GM23338 (cell line): Measurements from ENCODE around the gene CYB5R3. TPM values are rescaled to one million over a fixed set of nuclear protein-coding genes. Genes with fewer than 3 reads are reported as not detected.

Experiments
- ATAC-seq: fragments of 200-7000 bp; cut with Tn5 transposase; 3 replicates; pipeline ENCODE4 v1.9.1; 2020
- DNase-seq: peaks from one replicate; pipeline ENCODE4 v3.0.0-alpha.2; 2015; ENCODE audit warnings: low spot score
- H2AFZ ChIP-seq: fragments of 200-600 bp; sonication (generic); 2 replicates; pipeline ENCODE4 v1.8.0; 2016; ENCODE audit warnings: antibody characterized with exemption, mild to moderate bottlenecking, moderate library complexity
- H3F3A ChIP-seq: fragments of 200-600 bp; sonication (generic); replicated peaks from 2 replicates; pipeline ENCODE4 v1.8.0; 2017; ENCODE audit warnings: antibody characterized with exemption, mixed run types, low read depth
- H3K27ac ChIP-seq: fragments of 200-600 bp; sonication (generic); 2 replicates; pipeline ENCODE4 v1.6.1; 2016; ENCODE audit warnings: low read depth
- H3K27me3 ChIP-seq: fragments of 200-600 bp; sonication (generic); 2 replicates; pipeline ENCODE4 v1.8.0; 2016; ENCODE audit warnings: mild to moderate bottlenecking, mixed run types, moderate library complexity; ENCODE audit not compliant: insufficient read depth
- H3K36me3 ChIP-seq: fragments of 200-600 bp; sonication (generic); 2 replicates; pipeline ENCODE4 v1.8.0; 2016; ENCODE audit warnings: mild to moderate bottlenecking; ENCODE audit not compliant: insufficient read depth
- H3K4me1 ChIP-seq: fragments of 200-600 bp; sonication (generic); 2 replicates; pipeline ENCODE4 v1.8.0; 2016; ENCODE audit warnings: mild to moderate bottlenecking, moderate library complexity; ENCODE audit not compliant: insufficient read depth
- H3K4me2 ChIP-seq: fragments of 200-600 bp; sonication (generic); 2 replicates; pipeline ENCODE4 v1.7.1; 2017; ENCODE audit warnings: mixed run types
- H3K4me3 ChIP-seq: fragments of 200-600 bp; sonication (generic); 2 replicates; pipeline ENCODE4 v1.6.1; 2016; ENCODE audit warnings: mixed run types
- H3K79me2 ChIP-seq: fragments of 200-600 bp; sonication (generic); replicated peaks from 2 replicates; pipeline ENCODE4 v1.8.0; 2017; ENCODE audit warnings: mild to moderate bottlenecking; ENCODE audit not compliant: insufficient read depth
- H3K9me2 ChIP-seq: fragments of 200-600 bp; sonication (generic); 2 replicates; pipeline ENCODE4 v1.8.0; 2017; ENCODE audit not compliant: insufficient read depth
- H4K20me1 ChIP-seq: fragments of 200-600 bp; sonication (generic); replicated peaks from 2 replicates; pipeline ENCODE4 v1.8.0; 2017; ENCODE audit warnings: mild to moderate bottlenecking; ENCODE audit not compliant: insufficient read depth
- H3K27ac Mint-ChIP-seq: 2 replicates; pipeline ENCODE4 v1.8.0; 2020; ENCODE audit warnings: inconsistent platforms, mild to moderate bottlenecking, moderate library complexity, mixed read lengths
- H3K27me3 Mint-ChIP-seq: 3 replicates; pipeline ENCODE4 v1.8.0; 2022; ENCODE audit warnings: low read depth, mild to moderate bottlenecking, moderate library complexity, mixed read lengths, inconsistent platforms; ENCODE audit not compliant: insufficient read depth, poor library complexity
- H3K36me3 Mint-ChIP-seq: 3 replicates; pipeline ENCODE4 v1.8.0; 2021; ENCODE audit warnings: low read depth, mild to moderate bottlenecking, inconsistent platforms, moderate library complexity, mixed read lengths
- H3K4me1 Mint-ChIP-seq: 3 replicates; pipeline ENCODE4 v1.8.0; 2020; ENCODE audit warnings: mild to moderate bottlenecking, inconsistent platforms, mixed read lengths
- H3K4me3 Mint-ChIP-seq: 3 replicates; pipeline ENCODE4 v1.8.0; 2021; ENCODE audit warnings: moderate library complexity, mild to moderate bottlenecking, inconsistent platforms, mixed read lengths
- H3K9me3 Mint-ChIP-seq: 3 replicates; pipeline ENCODE4 v1.8.0; 2020; ENCODE audit warnings: moderate library complexity, mild to moderate bottlenecking, inconsistent platforms, mixed read lengths
- CREB1 ChIP-seq: fragments of 250-450 bp; sonication (Bioruptor Pico); IDR thresholded peaks from 2 replicates; pipeline ENCODE4 v1.5.0; 2020; ENCODE audit warnings: low read depth, mild to moderate bottlenecking, moderate library complexity
- EZH2 ChIP-seq: fragments of 200-600 bp; sonication (generic); IDR thresholded peaks from one replicate; pipeline ENCODE4 v1.8.0; 2017; ENCODE audit warnings: antibody characterized with exemption, mild to moderate bottlenecking, low read depth; ENCODE audit not compliant: unreplicated experiment
- EZH2phosphoT487 ChIP-seq: fragments of 200-600 bp; sonication (generic); IDR thresholded peaks from one replicate; pipeline ENCODE4 v1.8.1; 2018; ENCODE audit warnings: antibody characterized with exemption; ENCODE audit not compliant: unreplicated experiment
- POLR2AphosphoS5 ChIP-seq: IDR thresholded peaks from 2 replicates; pipeline ENCODE4 v1.6.1; 2016; ENCODE audit warnings: antibody characterized with exemption, low read depth
- REST ChIP-seq: IDR thresholded peaks from one replicate; pipeline ENCODE4 v1.6.1; 2018; ENCODE audit warnings: antibody characterized with exemption; ENCODE audit not compliant: unreplicated experiment
- ZNF114 ChIP-seq: fragments of 250-450 bp; sonication (Bioruptor Pico); IDR thresholded peaks from 2 replicates; pipeline ENCODE4 v1.5.0; 2020; ENCODE audit warnings: mild to moderate bottlenecking, moderate library complexity
- polyA plus RNA-seq: library from polyadenylated mRNA; unstranded; fragments of >200 nt; fragmentation: Nextera tagmentation; extraction: Ambion mirVana; gene quantifications from 2 replicates; pipeline ENCODE4 v1.2.1, GENCODE V29; 2016
- total RNA-seq: library from RNA; depleted of rRNA; stranded (reverse); fragments of >200 nt; shearing (Covaris generic); gene quantifications from 2 replicates; pipeline ENCODE4 v1.2.3, GENCODE V29; 2014

CYB5R3 gene
- total and polyA plus RNA-seq, 2 experiments from 2014 or later, result 76.2 to 76.9 TPM

- TF ChIP-seq REST (no peak), CREB1 (CRISPR knock-in tag) (no peak)
Measured at GRCh38 chr22:42646569-42647525, 2.3 kb downstream of the CYB5R3 start (continued).

- H3K4me2 ChIP-seq, result no peak overlapping the region
- H3K9me2 ChIP-seq, result no peaks in the 10 kb centered on the region
- no peak overlapping the region for H3K27ac ChIP-seq
- peaks cover 9% of the 10 kb centered on the region for H4K20me1 ChIP-seq
- Mint-ChIP-seq H3K27me3 (peaks cover 22% of the 10 kb centered on the region), H3K27ac (no peak overlapping the region; the same call in 1 of the 2 replicates), H3K4me3 (no peak overlapping the region), H3K4me1 (peaks cover 25% of the 10 kb centered on the region), H3K9me3 (no peaks in the 10 kb centered on the region), H3K36me3 (no peaks in the 10 kb centered on the region)
- H3K36me3 ChIP-seq, result no peaks in the 10 kb centered on the region
- H3K27me3 ChIP-seq, result no peaks in the 10 kb centered on the region
- TF ChIP-seq EZH2phosphoT487, result no peak
- TF ChIP-seq CREB1 (CRISPR knock-in tag), result no peak
- TF ChIP-seq EZH2, result no peak
- TF ChIP-seq REST, result no peak
- TF ChIP-seq ZNF114 (CRISPR knock-in tag), result no peak
- no peak for TF ChIP-seq POLR2AphosphoS5
- peaks cover 13% of the 10 kb centered on the region for H3K4me1 ChIP-seq
- H3K79me2 ChIP-seq, result peaks cover 46% of the 10 kb centered on the region
- no peaks in the 10 kb centered on the region for H3F3A ChIP-seq
- no peak overlapping the region for H2AFZ ChIP-seq
- no peak overlapping the region for H3K4me3 ChIP-seq
- no peak for DNase-seq
- ATAC-seq, result no peak
Measured at GRCh38 chr22:42645938-42646568, 3.1 kb downstream of the CYB5R3 start.
